DMS153 (cell line): Measurements from ENCODE around the gene RCBTB2.
"Not testable (repeated sequence)": the region's sequence is repeated elsewhere in the genome, so short reads cannot be mapped to it uniquely, and the experiment has no call there.

Source experiments
- DNase-seq: peaks from one replicate; lab custom pipeline; 2025; lab: John Stamatoyannopoulos, UW

Gene RCBTB2

GRCh38 chr13:48532506-48533499 is at the start of gene RCBTB2:
Gene RCBTB2, minus strand, starts transcription at chr13:48533080. Its CDS starts 11,141 bp downstream, at chr13:48521939.
- DNase-seq: peak; percentile 95

GRCh38 chr13:48582084-48582483 is 49.2 kb upstream of the RCBTB2 start:
- DNase-seq: no peak

- DNase-seq: no peak
Observed at GRCh38 chr13:48580896-48581295, 48.0 kb upstream of the RCBTB2 start.

GRCh38 chr13:48580185-48580803 is 47.4 kb upstream of the RCBTB2 start:
- DNase-seq: peak; percentile 42

GRCh38 chr13:48579919-48580180 is 47.0 kb upstream of the RCBTB2 start:
- not testable (repeated sequence) for DNase-seq

GRCh38 chr13:48579165-48579918 is 46.5 kb upstream of the RCBTB2 start:
- peak; percentile 35 for DNase-seq

GRCh38 chr13:48578516-48579164 is 45.8 kb upstream of the RCBTB2 start:
- no peak for DNase-seq

GRCh38 chr13:48576448-48577010 is 43.6 kb upstream of the RCBTB2 start:
- no peak for DNase-seq

- no peak for DNase-seq
Observed at GRCh38 chr13:48575031-48575430, 42.2 kb upstream of the RCBTB2 start.

- no peak for DNase-seq
Observed at GRCh38 chr13:48574041-48574796, 41.3 kb upstream of the RCBTB2 start.

GRCh38 chr13:48573213-48574007 is 40.5 kb upstream of the RCBTB2 start:
- no peak for DNase-seq

- no peak for DNase-seq
Observed at GRCh38 chr13:48571126-48571913, 38.4 kb upstream of the RCBTB2 start.

- no peak for DNase-seq
Observed at GRCh38 chr13:48570216-48570828, 37.4 kb upstream of the RCBTB2 start.

GRCh38 chr13:48569104-48569666 is 36.3 kb upstream of the RCBTB2 start:
- DNase-seq: no peak

- no peak for DNase-seq
Observed at GRCh38 chr13:48568370-48569103, 35.7 kb upstream of the RCBTB2 start.

GRCh38 chr13:48567515-48568369 is 34.9 kb upstream of the RCBTB2 start:
- no peak for DNase-seq

- no peak for DNase-seq
Observed at GRCh38 chr13:48564056-48564455, 31.2 kb upstream of the RCBTB2 start.
